ENCODE data around the gene PRKN. TPM values are rescaled to one million over a fixed set of nuclear protein-coding genes. Genes with fewer than 3 reads are reported as not detected.

PRKN gene
- total and polyA plus RNA-seq, 2 experiments from 2014 or later: 0.10 to 0.84 TPM

- Mint-ChIP-seq H3K4me1 (peaks cover 11% of the 10 kb centered on the region), H3K9me3 (peaks cover 2% of the 10 kb centered on the region; the same call in 1 of the 3 replicates), H3K27ac (no peak overlapping the region), H3K27me3 (ENCODE audit: insufficient read depth, low read depth, poor library complexity) (peaks cover 6% of the 10 kb centered on the region), H3K36me3 (ENCODE audit: low read depth) (peaks cover 4% of the 10 kb centered on the region; the same call in 2 of the 3 replicates), H3K4me3 (no peak overlapping the region)
- H3F3A ChIP-seq (replicated peaks; ENCODE audit: low read depth): no peaks in the 10 kb centered on the region
- TF ChIP-seq, protein P1, sequence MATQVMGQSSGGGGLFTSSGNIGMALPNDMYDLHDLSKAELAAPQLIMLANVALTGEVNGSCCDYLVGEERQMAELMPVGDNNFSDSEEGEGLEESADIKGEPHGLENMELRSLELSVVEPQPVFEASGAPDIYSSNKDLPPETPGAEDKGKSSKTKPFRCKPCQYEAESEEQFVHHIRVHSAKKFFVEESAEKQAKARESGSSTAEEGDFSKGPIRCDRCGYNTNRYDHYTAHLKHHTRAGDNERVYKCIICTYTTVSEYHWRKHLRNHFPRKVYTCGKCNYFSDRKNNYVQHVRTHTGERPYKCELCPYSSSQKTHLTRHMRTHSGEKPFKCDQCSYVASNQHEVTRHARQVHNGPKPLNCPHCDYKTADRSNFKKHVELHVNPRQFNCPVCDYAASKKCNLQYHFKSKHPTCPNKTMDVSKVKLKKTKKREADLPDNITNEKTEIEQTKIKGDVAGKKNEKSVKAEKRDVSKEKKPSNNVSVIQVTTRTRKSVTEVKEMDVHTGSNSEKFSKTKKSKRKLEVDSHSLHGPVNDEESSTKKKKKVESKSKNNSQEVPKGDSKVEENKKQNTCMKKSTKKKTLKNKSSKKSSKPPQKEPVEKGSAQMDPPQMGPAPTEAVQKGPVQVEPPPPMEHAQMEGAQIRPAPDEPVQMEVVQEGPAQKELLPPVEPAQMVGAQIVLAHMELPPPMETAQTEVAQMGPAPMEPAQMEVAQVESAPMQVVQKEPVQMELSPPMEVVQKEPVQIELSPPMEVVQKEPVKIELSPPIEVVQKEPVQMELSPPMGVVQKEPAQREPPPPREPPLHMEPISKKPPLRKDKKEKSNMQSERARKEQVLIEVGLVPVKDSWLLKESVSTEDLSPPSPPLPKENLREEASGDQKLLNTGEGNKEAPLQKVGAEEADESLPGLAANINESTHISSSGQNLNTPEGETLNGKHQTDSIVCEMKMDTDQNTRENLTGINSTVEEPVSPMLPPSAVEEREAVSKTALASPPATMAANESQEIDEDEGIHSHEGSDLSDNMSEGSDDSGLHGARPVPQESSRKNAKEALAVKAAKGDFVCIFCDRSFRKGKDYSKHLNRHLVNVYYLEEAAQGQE (IDR thresholded peaks at IDR 0.05; ENCODE audit: unreplicated experiment): no peak
- ATAC-seq: no peak
- no peaks in the 10 kb centered on the region for H3K36me3 ChIP-seq (ENCODE audit: insufficient read depth)
- no peak for DNase-seq (ENCODE audit: low spot score)
- H3K9me2 ChIP-seq (ENCODE audit: insufficient read depth): peaks cover 4% of the 10 kb centered on the region; the same call in 1 of the 2 replicates
- H3K79me2 ChIP-seq (replicated peaks; ENCODE audit: insufficient read depth): no peaks in the 10 kb centered on the region
- H3K4me3 ChIP-seq: no peak overlapping the region
- H3K4me1 ChIP-seq (ENCODE audit: insufficient read depth): peaks cover 10% of the 10 kb centered on the region; the same call in 1 of the 2 replicates
- no peaks in the 10 kb centered on the region for H4K20me1 ChIP-seq (replicated peaks; ENCODE audit: insufficient read depth)
- H3K27ac ChIP-seq (ENCODE audit: low read depth): no peak overlapping the region
- H3K4me2 ChIP-seq: no peak overlapping the region
- H3K27me3 ChIP-seq (ENCODE audit: insufficient read depth): no peaks in the 10 kb centered on the region
- peak overlapping the region; percentile 47; the same call in 1 of the 2 replicates for H2AFZ ChIP-seq
Observed at GRCh38 chr6:161487217-161487531, 1240.4 kb downstream of the PRKN start.

- Histone ChIP-seq H3K4me3 (no peak overlapping the region), H3K4me2 (no peak overlapping the region), H3K79me2 (replicated peaks; ENCODE audit: insufficient read depth) (no peaks in the 10 kb centered on the region), H3K9me2 (ENCODE audit: insufficient read depth) (peaks cover 4% of the 10 kb centered on the region; the same call in 1 of the 2 replicates), H2AFZ (peak overlapping the region; percentile 47; the same call in 1 of the 2 replicates), H3K27ac (ENCODE audit: low read depth) (no peak overlapping the region), H3K36me3 (ENCODE audit: insufficient read depth) (no peaks in the 10 kb centered on the region), H3K4me1 (ENCODE audit: insufficient read depth) (peaks cover 10% of the 10 kb centered on the region; the same call in 1 of the 2 replicates), H4K20me1 (replicated peaks; ENCODE audit: insufficient read depth) (no peaks in the 10 kb centered on the region), H3F3A (replicated peaks; ENCODE audit: low read depth) (no peaks in the 10 kb centered on the region), H3K27me3 (ENCODE audit: insufficient read depth) (no peaks in the 10 kb centered on the region)
- Mint-ChIP-seq H3K36me3 (ENCODE audit: low read depth) (peaks cover 4% of the 10 kb centered on the region; the same call in 2 of the 3 replicates), H3K27ac (no peak overlapping the region), H3K9me3 (peaks cover 2% of the 10 kb centered on the region; the same call in 1 of the 3 replicates), H3K4me3 (no peak overlapping the region), H3K4me1 (peaks cover 11% of the 10 kb centered on the region), H3K27me3 (ENCODE audit: insufficient read depth, low read depth, poor library complexity) (peaks cover 6% of the 10 kb centered on the region)
- ATAC-seq: no peak
- TF ChIP-seq NANOG (IDR thresholded peaks at IDR 0.05; ENCODE audit: borderline replicate concordance): no peak
- TF ChIP-seq ZNF462 (CRISPR knock-in tag; IDR thresholded peaks at IDR 0.05): no peak
- no peak for TF ChIP-seq POLR2AphosphoS5 (IDR thresholded peaks at IDR 0.05; ENCODE audit: low read depth)
- no peak for DNase-seq (ENCODE audit: low spot score)
Observed at GRCh38 chr6:161486361-161487216, 1241.0 kb downstream of the PRKN start.

All from GM23338 (cell line).